ENCODE results near the gene DLX4. TPM values are rescaled to one million over a fixed set of nuclear protein-coding genes. Genes with fewer than 3 reads are reported as not detected.

DLX4 gene
- total RNA-seq, 1 experiment from 2014 or later: 11.2 TPM

DNA sequence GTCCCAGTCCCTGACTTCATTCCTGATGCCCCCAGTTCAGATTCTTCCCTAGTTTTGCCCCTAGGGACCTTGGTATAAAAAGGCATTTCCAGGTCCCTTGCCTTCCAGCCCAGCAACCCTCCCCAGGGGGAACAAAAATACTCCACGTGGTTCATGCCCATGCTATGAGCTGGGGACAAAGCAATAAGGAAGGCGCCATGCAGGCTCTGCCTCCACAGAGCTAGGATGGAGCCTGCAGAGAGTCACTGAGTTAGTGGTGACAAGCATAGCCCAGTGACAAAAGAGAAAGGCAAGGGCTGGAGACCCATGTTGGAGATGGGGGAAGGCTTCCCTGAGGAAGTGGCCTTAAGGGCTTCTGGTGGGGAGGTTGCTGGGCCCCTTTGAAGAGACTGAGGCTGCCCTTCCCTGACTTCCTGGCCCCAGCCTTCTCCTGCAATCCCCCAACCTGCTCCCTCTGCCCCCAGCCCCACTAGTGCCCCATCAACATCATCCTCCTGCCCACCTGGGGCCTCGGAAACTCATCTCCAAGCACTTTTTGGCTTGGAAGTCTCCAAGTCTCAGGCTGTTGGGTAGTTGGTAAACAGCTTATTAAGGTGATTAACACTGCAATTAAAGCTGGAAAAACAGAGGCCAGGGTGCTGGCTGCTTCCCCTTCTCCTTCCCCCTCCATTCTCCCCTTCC lies 16.5 kb downstream of the DLX4 start:
- POLR2A ChIA-PET: no interaction called here
- no peak overlapping the region for H3K4me3 ChIP-seq (ENCODE audit: low read depth in 2 of 2, low read length in 2 of 2)
- H3K27me3 ChIP-seq (ENCODE audit: control insufficient read depth, insufficient read depth, low read length): no peaks in the 10 kb centered on the region
- H3K9me3 ChIP-seq (ENCODE audit: control insufficient read depth, insufficient read depth, low read depth, low read length): no peaks in the 10 kb centered on the region
- no TSS peak for BruUV-seq (replicated peaks)
- CTCF ChIA-PET: no interaction called here
- ATAC-seq (peak; percentile 33; the same call in 1 of the 2 replicates), DNase-seq (ENCODE audit: low read depth, low spot score) (no peak)
- TF ChIP-seq, protein P1, sequence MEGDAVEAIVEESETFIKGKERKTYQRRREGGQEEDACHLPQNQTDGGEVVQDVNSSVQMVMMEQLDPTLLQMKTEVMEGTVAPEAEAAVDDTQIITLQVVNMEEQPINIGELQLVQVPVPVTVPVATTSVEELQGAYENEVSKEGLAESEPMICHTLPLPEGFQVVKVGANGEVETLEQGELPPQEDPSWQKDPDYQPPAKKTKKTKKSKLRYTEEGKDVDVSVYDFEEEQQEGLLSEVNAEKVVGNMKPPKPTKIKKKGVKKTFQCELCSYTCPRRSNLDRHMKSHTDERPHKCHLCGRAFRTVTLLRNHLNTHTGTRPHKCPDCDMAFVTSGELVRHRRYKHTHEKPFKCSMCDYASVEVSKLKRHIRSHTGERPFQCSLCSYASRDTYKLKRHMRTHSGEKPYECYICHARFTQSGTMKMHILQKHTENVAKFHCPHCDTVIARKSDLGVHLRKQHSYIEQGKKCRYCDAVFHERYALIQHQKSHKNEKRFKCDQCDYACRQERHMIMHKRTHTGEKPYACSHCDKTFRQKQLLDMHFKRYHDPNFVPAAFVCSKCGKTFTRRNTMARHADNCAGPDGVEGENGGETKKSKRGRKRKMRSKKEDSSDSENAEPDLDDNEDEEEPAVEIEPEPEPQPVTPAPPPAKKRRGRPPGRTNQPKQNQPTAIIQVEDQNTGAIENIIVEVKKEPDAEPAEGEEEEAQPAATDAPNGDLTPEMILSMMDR (IDR thresholded peaks at IDR 0.05): no peak
- TF ChIP-seq POLR2AphosphoS5 (IDR thresholded peaks at IDR 0.05; ENCODE audit: low read depth, low read length) (no peak), SIN3A (IDR thresholded peaks at IDR 0.05; ENCODE audit: borderline replicate concordance, insufficient read depth, low read depth, low read length) (no peak), TCF7L2 (IDR thresholded peaks at IDR 0.05; ENCODE audit: low read depth, low read length) (no peak)
- TF ChIP-seq, protein P2, sequence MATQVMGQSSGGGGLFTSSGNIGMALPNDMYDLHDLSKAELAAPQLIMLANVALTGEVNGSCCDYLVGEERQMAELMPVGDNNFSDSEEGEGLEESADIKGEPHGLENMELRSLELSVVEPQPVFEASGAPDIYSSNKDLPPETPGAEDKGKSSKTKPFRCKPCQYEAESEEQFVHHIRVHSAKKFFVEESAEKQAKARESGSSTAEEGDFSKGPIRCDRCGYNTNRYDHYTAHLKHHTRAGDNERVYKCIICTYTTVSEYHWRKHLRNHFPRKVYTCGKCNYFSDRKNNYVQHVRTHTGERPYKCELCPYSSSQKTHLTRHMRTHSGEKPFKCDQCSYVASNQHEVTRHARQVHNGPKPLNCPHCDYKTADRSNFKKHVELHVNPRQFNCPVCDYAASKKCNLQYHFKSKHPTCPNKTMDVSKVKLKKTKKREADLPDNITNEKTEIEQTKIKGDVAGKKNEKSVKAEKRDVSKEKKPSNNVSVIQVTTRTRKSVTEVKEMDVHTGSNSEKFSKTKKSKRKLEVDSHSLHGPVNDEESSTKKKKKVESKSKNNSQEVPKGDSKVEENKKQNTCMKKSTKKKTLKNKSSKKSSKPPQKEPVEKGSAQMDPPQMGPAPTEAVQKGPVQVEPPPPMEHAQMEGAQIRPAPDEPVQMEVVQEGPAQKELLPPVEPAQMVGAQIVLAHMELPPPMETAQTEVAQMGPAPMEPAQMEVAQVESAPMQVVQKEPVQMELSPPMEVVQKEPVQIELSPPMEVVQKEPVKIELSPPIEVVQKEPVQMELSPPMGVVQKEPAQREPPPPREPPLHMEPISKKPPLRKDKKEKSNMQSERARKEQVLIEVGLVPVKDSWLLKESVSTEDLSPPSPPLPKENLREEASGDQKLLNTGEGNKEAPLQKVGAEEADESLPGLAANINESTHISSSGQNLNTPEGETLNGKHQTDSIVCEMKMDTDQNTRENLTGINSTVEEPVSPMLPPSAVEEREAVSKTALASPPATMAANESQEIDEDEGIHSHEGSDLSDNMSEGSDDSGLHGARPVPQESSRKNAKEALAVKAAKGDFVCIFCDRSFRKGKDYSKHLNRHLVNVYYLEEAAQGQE (IDR thresholded peaks at IDR 0.05; ENCODE audit: insufficient read depth in 1 of 2, low read depth in 2 of 2, low read length in 1 of 2): no peak
- in situ Hi-C loops (cut with HindIII; ENCODE audit: low pct_unique_long_range_greater_than_20kb, low sequenced_read_pairs) (no loop called here), intact Hi-C loops (cut with micrococcal nuclease; ENCODE audit: unreplicated experiment) (no loop called here)
- peak overlapping the region; percentile 7; the same call in 1 of the 2 replicates for H3K27ac ChIP-seq (ENCODE audit: low read length)
- H3K4me1 ChIP-seq (ENCODE audit: control insufficient read depth, insufficient read depth, low read length): peaks cover 29% of the 10 kb centered on the region
- no peaks in the 10 kb centered on the region for H3K36me3 ChIP-seq (ENCODE audit: control insufficient read depth, insufficient read depth, low read length)

- H3K4me3 ChIP-seq (ENCODE audit: low read depth in 2 of 2, low read length in 2 of 2): no peak overlapping the region
- H3K4me1 ChIP-seq (ENCODE audit: control insufficient read depth, insufficient read depth, low read length): peaks cover 29% of the 10 kb centered on the region
- TF ChIP-seq SIN3A (IDR thresholded peaks at IDR 0.05; ENCODE audit: borderline replicate concordance, insufficient read depth, low read depth, low read length) (no peak), TCF7L2 (IDR thresholded peaks at IDR 0.05; ENCODE audit: low read depth, low read length) (no peak), POLR2AphosphoS5 (IDR thresholded peaks at IDR 0.05; ENCODE audit: low read depth, low read length) (no peak)
- TF ChIP-seq, protein P2 (IDR thresholded peaks at IDR 0.05; ENCODE audit: insufficient read depth in 1 of 2, low read depth in 2 of 2, low read length in 1 of 2): no peak
- TF ChIP-seq, protein P1 (IDR thresholded peaks at IDR 0.05): no peak
- DNase-seq (ENCODE audit: low read depth, low spot score) (no peak), ATAC-seq (no peak)
- in situ Hi-C loops (cut with HindIII; ENCODE audit: low pct_unique_long_range_greater_than_20kb, low sequenced_read_pairs) (no loop called here), intact Hi-C loops (cut with micrococcal nuclease; ENCODE audit: unreplicated experiment) (no loop called here)
- ChIA-PET CTCF (interaction anchor here (0.6 kb wide), 1 partner anchor 125 kb away, joined by 7 read pairs; no protein-coding TSS in a partner anchor), POLR2A (interaction anchor here (0.6 kb wide), 1 partner anchor 77 kb away, joined by 3 read pairs; no protein-coding TSS in a partner anchor)
- no peaks in the 10 kb centered on the region for H3K9me3 ChIP-seq (ENCODE audit: control insufficient read depth, insufficient read depth, low read depth, low read length)
- H3K27me3 ChIP-seq (ENCODE audit: control insufficient read depth, insufficient read depth, low read length): no peaks in the 10 kb centered on the region
- no peaks in the 10 kb centered on the region for H3K36me3 ChIP-seq (ENCODE audit: control insufficient read depth, insufficient read depth, low read length)
- BruUV-seq (replicated peaks): no TSS peak
- H3K27ac ChIP-seq (ENCODE audit: low read length): no peak overlapping the region
These were observed 17.7 kb downstream of the DLX4 start for GRCh38 chr17:49986396-49987289.

All from Panc1 (cell line).